ENCODE measurements around the gene PROM1.

DNA sequence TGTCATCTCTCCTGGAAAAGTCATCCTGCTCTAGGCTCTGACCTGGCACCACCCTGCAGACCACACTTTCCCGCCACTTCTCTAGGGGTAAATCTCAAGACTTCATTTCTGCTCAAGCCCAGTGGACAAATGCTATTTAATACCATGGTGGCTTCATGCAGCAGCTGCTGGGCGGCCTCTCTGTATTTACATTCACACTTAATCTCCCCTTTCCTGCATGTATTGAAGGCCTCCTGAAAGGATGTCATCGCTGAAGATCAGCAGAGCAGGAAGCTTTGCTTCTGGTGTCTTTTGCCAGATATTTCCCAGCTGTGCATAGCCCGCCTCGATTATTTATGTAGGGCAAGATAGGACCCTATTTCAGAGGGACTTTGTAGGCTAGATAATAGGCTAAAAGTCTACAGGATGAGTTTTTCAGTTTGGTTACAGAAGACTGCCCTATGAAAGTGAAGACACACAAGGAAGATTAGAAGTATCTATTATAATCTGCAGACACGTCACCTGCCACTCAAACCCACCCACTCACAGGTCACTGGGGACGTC lies 17.2 kb downstream of the PROM1 start:
- TF ChIP-seq MYBL2 (IDR thresholded peaks at IDR 0.05; ENCODE audit: low read depth), result no peak
- no peak for TF ChIP-seq MYBL2 (CRISPR knock-in tag; IDR thresholded peaks at IDR 0.05; ENCODE audit: borderline replicate concordance)
- TF ChIP-seq CTCF (IDR thresholded peaks at IDR 0.05 in 2 of 3, conservative IDR thresholded peaks at IDR 0.05 in 1 of 3; ENCODE audit: insufficient read depth in 2 of 3, low read depth in 1 of 3, low read length in 3 of 3), result no peak
- TF ChIP-seq RB1 (IDR thresholded peaks at IDR 0.05; ENCODE audit: low read depth), result no peak
- TF ChIP-seq DNMT1 (IDR thresholded peaks at IDR 0.05), result no peak

All from K562 (cell line).